ENCODE results near the gene CEP112.

GRCh38 chr17:65817951-65818350 lies 374.0 kb downstream of the CEP112 start:
- TF ChIP-seq CTCF (conservative IDR thresholded peaks at IDR 0.05) (no peak), ZFX (IDR thresholded peaks at IDR 0.05) (no peak)

All from C4-2B (cell line).